H54 (cell line): ENCODE data around the gene ARHGDIA.
A peak's percentile ranks its signal among the peaks of the same experiment; 100 is the strongest.

Experiments
- DNase-seq: peaks from one replicate; pipeline ENCODE4 v3.0.0; 2011; ENCODE audit warnings: low spot score, mixed read lengths; ENCODE audit not compliant: insufficient read length
- FAIRE-seq: peaks from 3 replicates; lab custom pipeline; 2011; peaks lifted over from hg19 to GRCh38; lab: Jason Lieb, UNC
- POLR2A ChIP-seq: IDR thresholded peaks from 2 replicates; pipeline ENCODE4 v1.6.1; 2011; ENCODE audit warnings: low read depth, mild to moderate bottlenecking, low read length

The ARHGDIA gene

GRCh38 chr17:81902653-81903414, 31.7 kb upstream of the ARHGDIA start:
- FAIRE-seq, result no peak
- TF ChIP-seq POLR2A, result no peak
- no peak for DNase-seq

DNA sequence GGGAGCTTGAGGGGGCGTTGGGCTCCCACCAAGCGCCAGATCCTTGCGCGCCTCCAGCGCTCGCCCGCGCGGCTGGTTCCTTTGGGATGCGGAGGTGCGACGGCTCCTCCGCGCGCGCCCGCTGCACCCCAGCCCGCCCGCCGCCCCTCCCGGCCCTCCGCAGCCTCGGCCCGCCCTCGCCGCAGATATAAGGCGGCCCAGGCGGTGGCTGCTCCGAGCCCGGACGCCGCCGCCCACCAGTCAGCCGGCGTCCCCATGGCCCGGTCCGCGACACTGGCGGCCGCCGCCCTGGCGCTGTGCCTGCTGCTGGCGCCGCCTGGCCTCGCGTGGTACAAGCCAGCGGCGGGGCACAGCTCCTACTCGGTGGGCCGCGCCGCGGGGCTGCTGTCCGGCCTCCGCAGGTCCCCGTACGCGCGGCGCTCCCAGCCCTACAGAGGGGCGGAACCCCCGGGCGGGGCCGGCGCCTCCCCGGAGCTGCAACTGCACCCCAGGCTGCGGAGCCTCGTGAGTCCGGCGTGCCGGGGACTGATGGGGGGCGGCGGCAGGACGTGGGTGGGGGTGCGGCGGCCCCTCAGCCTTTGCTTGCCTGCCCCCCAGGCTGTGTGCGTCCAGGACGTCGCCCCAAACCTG, 31.0 kb upstream of the ARHGDIA start, which contains the start of gene NPB:
TSS of gene NPB (plus strand) at position 216 of the 630 bp plus-strand sequence. CDS start at position 256, 40 bp downstream.
- DNase-seq, result no peak
- TF ChIP-seq POLR2A, result no peak
- FAIRE-seq, result no peak

DNA sequence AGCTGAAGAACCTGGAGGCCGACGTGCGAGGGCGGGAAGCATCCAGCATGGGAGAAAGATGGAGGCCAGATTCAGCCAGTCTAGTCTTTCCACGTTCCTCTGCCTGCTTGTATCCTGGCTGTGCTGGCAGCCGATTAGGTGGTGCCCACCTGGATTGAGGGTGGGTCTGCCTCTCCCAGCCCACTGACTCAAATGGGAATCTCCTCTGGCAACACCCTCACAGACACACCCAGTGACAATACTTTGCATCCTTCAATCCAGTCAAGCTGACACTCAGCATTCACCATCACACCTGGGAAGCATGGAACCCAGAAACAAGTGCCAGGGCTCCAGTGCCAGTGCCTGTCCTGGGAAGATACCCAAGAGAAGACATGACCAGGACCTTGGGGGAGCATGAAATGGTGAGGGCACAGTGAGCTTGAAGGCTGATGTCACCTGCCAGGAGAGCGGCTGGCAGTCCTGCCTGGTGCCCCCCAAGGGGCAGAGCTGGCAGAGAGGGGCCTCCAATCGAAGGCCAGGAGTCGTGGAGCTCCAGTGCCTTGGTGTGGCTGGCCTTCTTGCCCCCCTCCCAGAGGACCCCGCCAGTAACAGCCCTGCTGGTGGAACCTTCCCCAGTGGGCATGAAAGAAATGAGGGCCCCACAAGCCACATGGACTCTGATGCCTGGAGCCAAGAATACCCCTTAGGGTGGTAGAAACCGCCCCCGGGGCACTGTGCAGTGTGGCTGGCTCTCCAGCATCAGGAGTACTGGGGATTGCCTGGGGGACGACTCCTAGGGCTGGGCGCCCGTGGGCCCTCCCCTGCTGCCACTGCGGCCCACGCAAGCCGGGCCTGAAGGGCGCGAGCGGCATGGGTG, 30.3 kb upstream of the ARHGDIA start:
- no peak for FAIRE-seq
- TF ChIP-seq POLR2A, result no peak
- DNase-seq, result no peak

DNA sequence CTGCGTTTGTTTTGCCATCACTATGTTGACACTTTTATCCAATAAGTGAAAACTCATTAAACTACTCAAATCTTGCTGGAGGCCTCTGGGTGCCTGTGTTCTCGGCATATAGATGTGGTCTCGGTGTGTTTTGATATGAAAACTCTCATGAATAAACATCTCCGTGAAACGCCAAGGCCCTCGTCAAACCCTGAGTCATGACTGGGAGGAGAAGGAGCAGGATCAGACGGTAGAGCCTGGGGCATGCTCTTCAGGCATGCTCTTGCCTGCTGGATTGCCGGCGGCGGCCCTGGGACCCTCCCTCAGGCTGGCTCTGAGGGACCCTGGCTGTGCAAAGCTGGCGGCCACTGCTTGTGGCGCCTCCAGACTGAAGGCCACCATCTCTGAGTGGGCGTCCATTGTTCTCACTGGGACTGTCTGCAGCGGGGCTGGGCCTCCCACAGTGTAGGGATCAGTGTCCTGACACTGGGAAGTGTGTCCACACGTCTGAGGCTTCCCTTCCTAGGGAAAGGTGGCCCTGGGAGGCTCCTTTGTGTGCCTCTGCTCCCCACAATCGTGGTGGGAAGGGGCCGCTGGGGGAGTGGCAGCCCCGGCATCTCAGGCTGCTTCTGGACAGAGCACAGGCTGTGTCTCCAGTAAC, 29.2 kb upstream of the ARHGDIA start:
- DNase-seq, result no peak
- no peak for FAIRE-seq
- TF ChIP-seq POLR2A, result no peak

DNA sequence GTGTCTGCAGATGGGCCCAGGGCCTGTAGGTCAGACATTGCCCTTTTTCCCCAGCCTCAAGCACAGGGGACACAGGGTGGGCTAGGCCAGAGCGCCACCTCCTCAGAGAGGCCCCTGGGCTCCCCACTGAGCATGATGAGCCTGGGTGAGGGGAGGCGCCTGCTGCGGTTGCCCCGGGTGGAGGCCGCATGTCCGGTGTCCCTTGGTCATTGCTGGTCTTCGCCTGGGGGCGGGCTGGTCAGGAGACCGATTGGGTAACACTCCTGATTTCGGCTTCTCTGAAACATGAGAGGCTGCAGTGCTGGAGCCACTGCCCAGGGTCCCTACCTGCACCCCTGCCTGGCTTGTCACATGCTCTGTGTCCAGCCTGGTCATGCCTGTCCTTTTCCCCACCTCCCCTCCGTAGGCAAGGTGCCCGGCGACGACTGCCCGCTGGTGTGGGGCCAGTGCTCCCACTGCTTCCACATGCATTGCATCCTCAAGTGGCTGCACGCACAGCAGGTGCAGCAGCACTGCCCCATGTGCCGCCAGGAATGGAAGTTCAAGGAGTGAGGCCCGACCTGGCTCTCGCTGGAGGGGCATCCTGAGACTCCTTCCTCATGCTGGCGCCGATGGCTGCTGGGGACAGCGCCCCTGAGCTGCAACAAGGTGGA, 28.5 kb upstream of the ARHGDIA start:
- DNase-seq, result no peak
- TF ChIP-seq POLR2A, result no peak
- no peak for FAIRE-seq

- no peak for FAIRE-seq
- TF ChIP-seq POLR2A, result 0 out of 2 replicates have a peak, but pooled peaks have one; percentile 11
- no peak for DNase-seq
These were observed 27.7 kb upstream of the ARHGDIA start for GRCh38 chr17:81898885-81899284.

DNA sequence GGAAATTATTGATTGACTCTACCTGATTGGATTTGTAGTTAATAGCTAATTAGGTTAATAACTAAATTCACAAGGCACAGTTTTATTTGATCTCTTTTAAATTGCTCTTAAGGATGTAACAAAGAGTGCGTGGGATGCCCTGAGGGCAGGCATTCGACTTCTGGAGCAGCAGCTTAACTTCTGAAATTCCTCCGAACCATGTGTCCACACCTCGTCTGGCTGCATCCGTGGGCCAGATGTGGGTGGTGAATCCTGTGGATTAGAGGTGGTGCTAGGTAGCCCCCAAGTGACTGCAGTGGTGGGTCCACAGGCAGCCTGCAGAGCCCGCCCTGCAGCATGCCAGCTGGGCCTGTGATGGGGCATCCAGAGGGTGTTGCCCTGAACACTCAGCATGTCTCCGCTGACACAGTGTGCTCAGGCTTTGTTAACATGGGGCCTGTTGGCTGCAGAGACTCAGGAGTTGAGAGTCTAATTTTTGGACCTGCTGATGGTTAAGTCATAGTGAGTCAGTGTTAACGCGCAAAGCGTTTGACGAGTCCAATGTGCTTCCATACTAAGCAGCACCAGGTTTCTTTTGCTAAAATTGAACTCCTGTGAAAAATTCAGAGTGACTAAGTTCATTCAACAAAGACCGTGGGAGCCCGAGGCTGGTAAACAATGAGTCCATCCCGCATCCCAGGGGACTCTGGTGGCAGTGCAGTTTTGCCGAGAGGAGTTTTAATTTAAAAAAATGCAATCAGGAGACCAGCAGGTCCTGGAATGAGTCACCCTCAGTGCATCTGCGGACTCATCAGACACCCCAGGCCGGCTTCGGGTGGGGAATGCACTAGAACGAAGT, 27.1 kb upstream of the ARHGDIA start:
- FAIRE-seq, result no peak
- TF ChIP-seq POLR2A, result no peak
- DNase-seq, result peak; percentile 90

DNA sequence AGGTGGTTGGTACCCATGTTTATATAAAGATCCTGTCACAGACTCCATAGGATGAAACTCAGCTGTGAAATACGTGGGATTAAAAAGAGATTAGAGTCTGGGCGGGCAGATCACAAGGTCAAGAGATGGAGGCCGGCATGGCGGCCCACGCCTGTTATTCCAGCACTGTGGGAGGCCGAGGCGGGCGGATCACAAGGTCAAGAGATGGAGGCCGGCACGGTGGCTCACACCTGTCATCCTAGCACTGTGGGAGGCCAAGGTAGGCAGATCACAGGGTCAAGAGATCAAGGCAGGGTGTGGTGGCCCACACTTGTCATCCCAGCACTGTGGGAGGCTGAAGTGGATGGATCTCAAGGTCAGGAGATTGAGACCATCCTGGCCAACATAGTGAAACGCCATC, 24.3 kb upstream of the ARHGDIA start:
- FAIRE-seq (no peak), DNase-seq (no peak)
- TF ChIP-seq POLR2A, result no peak

GRCh38 chr17:81891303-81891552, 20.1 kb upstream of the ARHGDIA start:
- FAIRE-seq, result no peak

GRCh38 chr17:81890447-81891302, 19.5 kb upstream of the ARHGDIA start:
- no peak for FAIRE-seq
- DNase-seq, result no peak
- TF ChIP-seq POLR2A, result no peak

More at GRCh38 chr17:81891303-81891552, 20.1 kb upstream of the ARHGDIA start:
- no peak for DNase-seq
- TF ChIP-seq POLR2A, result no peak

DNA sequence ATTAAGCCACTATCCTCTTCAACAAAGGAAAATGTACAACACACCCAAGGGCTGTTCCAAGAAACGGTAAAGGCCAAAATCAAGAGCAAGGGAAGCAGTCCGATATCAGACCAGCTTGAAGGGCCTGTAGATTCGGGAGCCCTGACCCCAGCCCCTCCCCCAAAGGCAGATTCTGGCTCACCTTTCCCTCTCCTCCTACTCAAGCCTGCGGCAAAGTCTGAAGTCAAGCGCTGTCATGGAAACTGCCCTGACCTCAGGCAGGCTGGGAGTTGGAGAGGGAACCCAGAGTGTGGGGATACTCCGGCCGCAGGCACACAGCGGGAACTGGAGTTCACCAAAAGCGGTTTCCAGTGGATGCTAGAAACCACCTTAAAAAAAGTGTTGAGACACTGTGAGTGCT, 18.5 kb upstream of the ARHGDIA start:
- no peak for FAIRE-seq
- no peak for TF ChIP-seq POLR2A

More for the DNA sequence above, 18.5 kb upstream of the ARHGDIA start:
- DNase-seq, result no peak
